ENCODE data around the gene TRMT44. TPM values are rescaled to one million over a fixed set of nuclear protein-coding genes. Genes with fewer than 3 reads are reported as not detected.

TRMT44 gene
- total RNA-seq, 1 donor from 2014 or later, result 20.1 TPM

DNA sequence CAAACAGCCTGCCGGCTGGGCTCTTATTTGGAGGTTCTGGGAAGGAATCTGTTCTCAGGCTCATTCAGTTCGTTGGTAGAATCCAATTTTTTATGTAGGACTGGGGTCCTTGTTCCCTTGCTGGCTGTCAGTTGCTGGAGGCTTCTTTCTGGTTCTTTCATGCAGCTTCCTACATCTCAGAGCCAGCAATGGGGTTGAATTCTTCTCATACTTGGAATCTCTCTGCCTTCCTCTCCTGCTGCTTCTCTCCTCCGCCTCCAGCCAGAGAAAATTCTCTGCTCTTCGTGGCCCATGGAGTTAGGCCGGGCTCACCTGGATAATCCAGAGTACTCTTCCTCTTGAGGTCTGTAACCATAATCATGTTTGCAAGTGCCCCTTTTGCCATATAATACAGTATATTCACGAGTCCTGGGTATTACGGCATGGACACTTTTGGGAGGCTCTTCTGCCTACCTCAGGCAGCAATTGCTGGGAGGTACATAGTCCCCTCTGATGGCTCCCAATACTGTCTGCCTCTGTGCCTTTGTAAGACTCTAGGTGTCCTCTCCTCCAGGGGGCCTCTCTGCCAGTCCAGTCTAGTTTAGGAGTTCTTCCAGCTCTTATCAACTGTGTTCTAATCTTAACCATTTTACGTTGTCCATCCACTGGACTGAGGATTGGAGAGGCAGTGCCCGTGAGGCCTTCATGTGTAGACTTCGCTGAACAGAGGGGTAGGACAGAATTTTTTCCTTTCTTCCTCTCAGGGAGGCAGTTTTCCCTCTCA is 2.2 kb downstream of the TRMT44 start:
- Mint-ChIP-seq H3K36me3 (ENCODE audit: low read depth) (no peaks in the 10 kb centered on the region), H3K27ac (ENCODE audit: unreplicated experiment) (no peak overlapping the region), H3K9me3 (peaks cover 2% of the 10 kb centered on the region), H3K4me1 (peaks cover 44% of the 10 kb centered on the region), H3K27me3 (ENCODE audit: low read depth) (no peaks in the 10 kb centered on the region), H3K4me3 (peak overlapping the region; percentile 90)
- DNase-seq (ENCODE audit: low read depth, low spot score), result no peak
- TF ChIP-seq, protein P1, sequence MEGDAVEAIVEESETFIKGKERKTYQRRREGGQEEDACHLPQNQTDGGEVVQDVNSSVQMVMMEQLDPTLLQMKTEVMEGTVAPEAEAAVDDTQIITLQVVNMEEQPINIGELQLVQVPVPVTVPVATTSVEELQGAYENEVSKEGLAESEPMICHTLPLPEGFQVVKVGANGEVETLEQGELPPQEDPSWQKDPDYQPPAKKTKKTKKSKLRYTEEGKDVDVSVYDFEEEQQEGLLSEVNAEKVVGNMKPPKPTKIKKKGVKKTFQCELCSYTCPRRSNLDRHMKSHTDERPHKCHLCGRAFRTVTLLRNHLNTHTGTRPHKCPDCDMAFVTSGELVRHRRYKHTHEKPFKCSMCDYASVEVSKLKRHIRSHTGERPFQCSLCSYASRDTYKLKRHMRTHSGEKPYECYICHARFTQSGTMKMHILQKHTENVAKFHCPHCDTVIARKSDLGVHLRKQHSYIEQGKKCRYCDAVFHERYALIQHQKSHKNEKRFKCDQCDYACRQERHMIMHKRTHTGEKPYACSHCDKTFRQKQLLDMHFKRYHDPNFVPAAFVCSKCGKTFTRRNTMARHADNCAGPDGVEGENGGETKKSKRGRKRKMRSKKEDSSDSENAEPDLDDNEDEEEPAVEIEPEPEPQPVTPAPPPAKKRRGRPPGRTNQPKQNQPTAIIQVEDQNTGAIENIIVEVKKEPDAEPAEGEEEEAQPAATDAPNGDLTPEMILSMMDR (conservative IDR thresholded peaks at IDR 0.05), result no peak

DNA sequence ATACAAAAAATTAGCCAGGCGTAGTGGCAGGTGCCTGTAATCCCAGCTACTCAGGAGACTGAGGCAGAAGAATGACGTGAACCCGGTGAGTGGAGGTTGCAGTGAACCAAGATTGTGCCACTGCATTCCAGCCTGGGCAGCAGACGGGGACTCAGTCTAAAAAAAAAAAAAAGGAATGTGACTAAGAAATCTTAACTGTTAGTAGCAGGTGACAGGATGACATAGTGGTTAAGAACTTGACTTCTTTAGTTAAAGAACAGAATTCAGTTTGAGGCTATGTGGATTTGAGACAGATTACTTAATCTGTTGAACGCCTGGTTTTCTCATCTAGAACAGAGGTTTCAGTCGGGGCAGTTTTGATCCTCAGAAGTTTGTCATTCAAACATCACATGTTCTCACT is 3.2 kb downstream of the TRMT44 start:
- no peaks in the 10 kb centered on the region for H3K27me3 Mint-ChIP-seq (ENCODE audit: low read depth)
- no peak overlapping the region for H3K27ac Mint-ChIP-seq (ENCODE audit: unreplicated experiment)
- DNase-seq (ENCODE audit: low read depth, low spot score), result no peak
- peaks cover 38% of the 10 kb centered on the region for H3K4me1 Mint-ChIP-seq
- TF ChIP-seq, protein P1 (conservative IDR thresholded peaks at IDR 0.05), result no peak
- no peaks in the 10 kb centered on the region for H3K36me3 Mint-ChIP-seq (ENCODE audit: low read depth)
- H3K4me3 Mint-ChIP-seq, result peak overlapping the region; percentile 90
- peaks cover 2% of the 10 kb centered on the region for H3K9me3 Mint-ChIP-seq

DNA sequence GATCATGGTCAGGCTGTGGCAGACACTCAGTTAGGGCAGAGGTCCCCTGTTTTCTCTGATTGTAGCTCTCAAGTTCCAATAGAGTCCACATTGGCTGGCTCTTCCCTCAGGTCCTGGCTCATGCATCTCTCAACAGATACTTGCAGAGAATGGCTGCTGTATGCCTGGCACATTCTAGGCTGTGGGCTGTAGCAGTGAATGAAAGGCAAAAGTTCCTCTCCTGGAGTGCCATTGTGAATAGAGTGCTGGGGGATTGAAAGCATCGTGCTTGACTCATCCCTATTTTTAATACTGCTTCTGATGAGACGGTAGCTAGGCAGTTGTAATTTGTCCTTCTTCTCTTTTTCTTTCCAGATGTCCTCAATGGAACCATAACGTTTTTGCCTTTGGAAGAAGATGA is 5.5 kb downstream of the TRMT44 start:
- peaks cover 24% of the 10 kb centered on the region for H3K4me1 Mint-ChIP-seq
- H3K36me3 Mint-ChIP-seq (ENCODE audit: low read depth), result no peaks in the 10 kb centered on the region
- no peaks in the 10 kb centered on the region for H3K27me3 Mint-ChIP-seq (ENCODE audit: low read depth)
- DNase-seq (ENCODE audit: low read depth, low spot score), result no peak
- no peak overlapping the region for H3K4me3 Mint-ChIP-seq
- H3K9me3 Mint-ChIP-seq, result no peaks in the 10 kb centered on the region
- TF ChIP-seq, protein P1 (conservative IDR thresholded peaks at IDR 0.05), result no peak
- no peak overlapping the region for H3K27ac Mint-ChIP-seq (ENCODE audit: unreplicated experiment)

DNA sequence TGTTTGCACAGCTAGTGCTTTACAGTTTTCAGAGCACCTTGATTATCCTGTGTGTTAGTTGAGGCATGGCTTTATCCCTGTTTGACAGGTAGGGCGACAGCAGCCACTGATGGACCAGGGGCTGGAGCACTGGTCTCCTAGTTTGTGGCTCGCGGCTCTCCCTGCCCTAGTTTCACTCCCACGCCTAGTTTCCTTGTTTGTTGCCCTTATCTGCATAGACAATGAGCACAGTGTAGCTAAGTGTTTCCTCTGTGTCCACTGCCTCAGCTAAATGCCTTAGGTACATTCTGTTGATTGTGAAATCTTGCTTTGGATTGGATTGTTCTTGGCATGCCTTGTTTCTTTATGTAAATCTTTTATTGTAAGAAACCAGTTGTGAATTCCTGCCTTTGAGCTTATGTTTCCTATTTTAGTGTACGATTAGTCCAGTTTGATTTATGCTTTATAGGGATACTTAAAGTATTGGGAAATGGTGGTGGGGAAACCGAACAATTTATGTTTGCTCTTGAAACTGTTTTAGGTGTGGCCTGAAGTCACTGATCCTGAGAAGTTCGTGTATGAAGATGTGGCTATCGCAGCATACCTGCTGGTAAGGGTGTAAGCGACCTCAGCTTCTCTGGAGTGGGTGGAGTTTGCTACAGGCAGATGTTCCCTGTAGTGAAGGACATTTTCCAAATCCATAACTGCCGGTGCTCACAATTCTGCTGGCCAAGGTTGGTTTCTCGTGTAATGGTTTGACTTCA is 11.0 kb downstream of the TRMT44 start:
- H3K27me3 Mint-ChIP-seq (ENCODE audit: low read depth), result no peaks in the 10 kb centered on the region
- no peak overlapping the region for H3K27ac Mint-ChIP-seq (ENCODE audit: unreplicated experiment)
- TF ChIP-seq, protein P1 (conservative IDR thresholded peaks at IDR 0.05), result no peak
- no peaks in the 10 kb centered on the region for H3K9me3 Mint-ChIP-seq
- DNase-seq (ENCODE audit: low read depth, low spot score), result no peak
- peaks cover 3% of the 10 kb centered on the region for H3K4me1 Mint-ChIP-seq
- H3K4me3 Mint-ChIP-seq, result no peak overlapping the region
- H3K36me3 Mint-ChIP-seq (ENCODE audit: low read depth), result no peaks in the 10 kb centered on the region

DNA sequence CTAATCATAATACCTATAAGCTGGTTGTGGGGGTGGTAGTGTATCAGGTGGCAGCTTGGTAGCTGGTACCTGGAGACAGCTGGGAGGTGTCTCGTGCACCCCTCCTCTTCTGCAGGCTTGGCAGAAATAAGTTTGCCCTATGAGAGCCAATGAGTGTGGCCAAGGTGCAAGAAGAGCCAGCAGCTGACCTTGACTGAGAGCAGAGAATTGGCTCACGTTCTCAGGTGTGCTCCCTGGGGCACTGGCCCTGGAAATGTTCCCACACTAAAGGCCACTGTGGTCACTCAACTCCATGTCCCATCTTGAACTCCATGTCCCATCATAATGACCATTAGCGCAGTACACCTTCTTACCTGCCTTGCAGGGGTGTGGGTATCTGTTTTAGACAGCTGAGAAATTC is 13.4 kb downstream of the TRMT44 start:
- no peak overlapping the region for H3K27ac Mint-ChIP-seq (ENCODE audit: unreplicated experiment)
- TF ChIP-seq, protein P1 (conservative IDR thresholded peaks at IDR 0.05), result no peak
- H3K4me3 Mint-ChIP-seq, result no peak overlapping the region
- H3K36me3 Mint-ChIP-seq (ENCODE audit: low read depth), result peaks cover 3% of the 10 kb centered on the region
- H3K27me3 Mint-ChIP-seq (ENCODE audit: low read depth), result no peaks in the 10 kb centered on the region
- peaks cover under 1% of the 10 kb centered on the region for H3K4me1 Mint-ChIP-seq
- H3K9me3 Mint-ChIP-seq, result no peaks in the 10 kb centered on the region
- no peak for DNase-seq (ENCODE audit: low read depth, low spot score)
